H1 (cell line): ENCODE results near the gene PDCD7.

ENCODE experiments used
- CTCF ChIP-seq, 3 experiments: IDR thresholded peaks; 1 replicate in 2 of 3; 2 replicates in 1 of 3; pipeline versions ENCODE4 v1.5.1 to v1.6.1; 2011; ENCODE audit warnings: low read length in 3 of 3, mild to moderate bottlenecking in 3 of 3, inconsistent platforms in 2 of 3, low read depth in 1 of 3, moderate library complexity in 1 of 3; ENCODE audit not compliant: insufficient read depth in 1 of 3; ENCODE audit errors: control extremely low read depth in 1 of 3
- PHF8 ChIP-seq: fragments of 200-600 bp; sonication (generic); conservative IDR thresholded peaks from 2 replicates; pipeline ENCODE4 v1.7.1; 2012; ENCODE audit warnings: low read depth, mild to moderate bottlenecking, inconsistent platforms, low read length, moderate library complexity
- ZNF274 ChIP-seq: IDR thresholded peaks from 2 replicates; pipeline ENCODE4 v1.7.0; 2012; ENCODE audit warnings: low read length, borderline replicate concordance; ENCODE audit errors: extremely low read depth

- TF ChIP-seq PHF8 (no peak), CTCF (IDR thresholded peaks at IDR 0.05; ENCODE audit: control extremely low read depth in 1 of 3, insufficient read depth in 1 of 3, low read depth in 1 of 3, low read length in 3 of 3) (no peak), ZNF274 (no peak)
Measured at GRCh38 chr15:65180167-65180566, 46.6 kb upstream of the PDCD7 start.
